K562 (cell line): Measurements from ENCODE around the gene GAPT. TPM values are rescaled to one million over a fixed set of nuclear protein-coding genes. Genes with fewer than 3 reads are reported as not detected.

Source experiments
- ATAC-seq: fragments of 200-7000 bp; cut with Tn5 transposase; 3 replicates; pipeline ENCODE4 v1.9.1; 2020; ENCODE audit warnings: moderate library complexity
- BruUV-seq: library from RNA; stranded (reverse); fragments of 400-500 nt; replicated peaks from 2 replicates; lab custom pipeline; 2021; lab: Mats Ljungman, UMichigan
- CTCF ChIA-PET: fragments of 300-600 bp; formaldehyde crosslinking; extraction: SDS; loops from one replicate; lab custom pipeline; 2021; ENCODE audit warnings: low intra/inter-chr PET ratio; lab: Yijun Ruan, JAX
- POLR2A ChIA-PET: fragments of 300-600, 350-650 bp; sonication (Branson Sonifier 250); formaldehyde crosslinking; extraction: SDS; loops from one replicate; lab custom pipeline; 2021; ENCODE audit warnings: antibody characterized with exemption, inconsistent platforms; lab: Yijun Ruan, JAX
- DNase-seq, 4 experiments: peaks; one replicate each; pipeline versions ENCODE4 v3.0.0 to v3.0.0-alpha.2; 2011 to 2018; ENCODE audit warnings: low spot score in 3 of 4, mixed read lengths in 3 of 4; ENCODE audit errors: extremely low read depth in 1 of 4
- FAIRE-seq: peaks from 2 replicates; lab custom pipeline; 2011; peaks lifted over from hg19 to GRCh38; lab: Jason Lieb, UNC
- H2AFZ ChIP-seq: 2 replicates; pipeline ENCODE4 v1.6.0; 2011; ENCODE audit warnings: low read depth, low read length, control low read depth, inconsistent platforms
- H3K27ac ChIP-seq: fragments of 200-600 bp; 3 replicates; pipeline ENCODE4 v1.8.0; 2011; ENCODE audit warnings: low read depth, mild to moderate bottlenecking, control low read depth, inconsistent platforms, low read length, moderate library complexity, mixed read lengths; ENCODE audit errors: extremely low read depth
- H3K27me3 ChIP-seq, 2 experiments: fragments of 300-600 bp in 1 of 2; 2 replicates in 1 of 2; 3 replicates in 1 of 2; pipeline versions ENCODE4 v1.6.0 to v1.8.0; 2011; ENCODE audit warnings: inconsistent platforms in 2 of 2, low read length in 2 of 2, mild to moderate bottlenecking in 1 of 2, mixed read lengths in 1 of 2, moderate library complexity in 1 of 2; ENCODE audit not compliant: control insufficient read depth in 2 of 2, insufficient read depth in 2 of 2
- H3K36me3 ChIP-seq: fragments of 300-600 bp; 3 replicates; pipeline ENCODE4 v1.8.0; 2011; ENCODE audit warnings: mild to moderate bottlenecking, low read length, inconsistent platforms; ENCODE audit not compliant: control insufficient read depth, insufficient read depth
- H3K4me1 ChIP-seq, 2 experiments: fragments of 200-600 bp in 1 of 2; replicated peaks in 1 of 2; 2 replicates in 1 of 2; 3 replicates in 1 of 2; pipeline versions ENCODE4 v1.5.1 to v1.8.0; 2011; ENCODE audit warnings: inconsistent platforms in 2 of 2, low read length in 2 of 2, mild to moderate bottlenecking in 1 of 2, mixed read lengths in 1 of 2, moderate library complexity in 1 of 2; ENCODE audit not compliant: control insufficient read depth in 2 of 2, insufficient read depth in 2 of 2
- H3K4me2 ChIP-seq: 2 replicates; pipeline ENCODE4 v1.6.1; 2011; ENCODE audit warnings: low read length, control low read depth, inconsistent platforms, mixed read lengths; ENCODE audit not compliant: insufficient read depth
- H3K4me3 ChIP-seq: fragments of 200-600 bp; sonication (generic), shearing (Covaris generic); 2 replicates; pipeline ENCODE4 v1.5.1; 2016; ENCODE audit warnings: control low read depth, inconsistent platforms
- H3K79me2 ChIP-seq: fragments of 200-600 bp; 3 replicates; pipeline ENCODE4 v1.8.0; 2011; ENCODE audit warnings: low read length, inconsistent platforms; ENCODE audit not compliant: control insufficient read depth, insufficient read depth
- H3K9ac ChIP-seq, 2 experiments: 2 replicates each; pipeline versions ENCODE4 v1.6.0 to v1.6.1; 2011; ENCODE audit warnings: low read depth in 2 of 2, low read length in 2 of 2, control low read depth in 1 of 2, inconsistent platforms in 1 of 2, mild to moderate bottlenecking in 1 of 2, mixed read lengths in 1 of 2; ENCODE audit not compliant: insufficient read depth in 1 of 2
- H3K9me1 ChIP-seq: one replicate; pipeline ENCODE4 v1.6.0; 2011; ENCODE audit warnings: inconsistent platforms, mild to moderate bottlenecking, low read length, moderate library complexity; ENCODE audit not compliant: control insufficient read depth, insufficient read depth
- H3K9me3 ChIP-seq: replicated peaks from 2 replicates; pipeline ENCODE4 v1.5.1; 2011; ENCODE audit warnings: low read depth, low read length, inconsistent platforms; ENCODE audit not compliant: control insufficient read depth, insufficient read depth
- H4K20me1 ChIP-seq: replicated peaks from 2 replicates; pipeline ENCODE4 v1.6.1; 2011; ENCODE audit warnings: low read length, inconsistent platforms, mixed read lengths; ENCODE audit not compliant: control insufficient read depth, insufficient read depth
- ARHGAP35 ChIP-seq: fragments of 450-650 bp; IDR thresholded peaks from 2 replicates; pipeline ENCODE4 v1.6.1; 2018; ENCODE audit not compliant: partially characterized antibody
- BCL6 ChIP-seq: fragments of 250-450 bp; sonication (Bioruptor Pico); IDR thresholded peaks from 2 replicates; pipeline ENCODE4 v1.4.0; 2020
- CREBBP ChIP-seq: IDR thresholded peaks from one replicate; pipeline ENCODE4 v1.6.1; 2012; ENCODE audit warnings: low read depth, mild to moderate bottlenecking, control low read depth, inconsistent platforms, low read length
- EGR1 ChIP-seq: fragments of 450-650 bp; conservative IDR thresholded peaks from 2 replicates; pipeline ENCODE4 v1.6.1; 2017; ENCODE audit warnings: mild to moderate bottlenecking
- ELF4 ChIP-seq: fragments of 450-650 bp; formaldehyde crosslinking; IDR thresholded peaks from 2 replicates; pipeline ENCODE4 v1.4.0; 2022; ENCODE audit warnings: missing genetic modification characterization
- NCOA1 ChIP-seq: fragments of 450-650 bp; IDR thresholded peaks from 2 replicates; pipeline ENCODE4 v1.6.1; 2016; ENCODE audit warnings: low read depth
- PHF21A ChIP-seq: fragments of 450-650 bp; IDR thresholded peaks from 2 replicates; pipeline ENCODE4 v1.6.1; 2017; ENCODE audit warnings: low read depth, borderline replicate concordance
- RBM39 ChIP-seq: fragments of 200-400 bp; formaldehyde crosslinking; optimal IDR thresholded peaks from 2 replicates; pipeline ENCODE3; 2018; ENCODE audit warnings: low read depth, low read length
- SAFB ChIP-seq: fragments of 200-400 bp; formaldehyde crosslinking; IDR thresholded peaks from 2 replicates; pipeline ENCODE4 v1.6.1; 2017; ENCODE audit warnings: low read depth, low read length, borderline replicate concordance
- THAP12 ChIP-seq: fragments of 250-450 bp; sonication (Bioruptor Pico); IDR thresholded peaks from 2 replicates; pipeline ENCODE4 v1.9.0; 2021; ENCODE audit warnings: mild to moderate bottlenecking, inconsistent platforms
- ZC3H8 ChIP-seq: fragments of 450-650 bp; IDR thresholded peaks from 2 replicates; pipeline ENCODE4 v1.6.1; 2017
- ZSCAN29 ChIP-seq: fragments of 450-650 bp; IDR thresholded peaks from 2 replicates; pipeline ENCODE4 v1.6.1; 2017
- WGBS: fragments of 100-300 bp; shearing (Covaris generic); methylation state at CpG from one replicate; pipeline ENCODE4 v1.1.6; 2016; ENCODE audit warnings: low coverage, mixed read lengths; ENCODE audit not compliant: insufficient coverage; ENCODE audit errors: missing lambda C conversion rate; 5-methylcytosine and 5-hydroxymethylcytosine counted together
- in situ Hi-C: fragments of 300-500 bp; cut with MboI; formaldehyde crosslinking; loops from 4 replicates; pipeline ENCODE4 v1.15.0; 2018; ENCODE audit warnings: inconsistent platforms, mixed read lengths
- intact Hi-C: fragments of 100-400 bp; cut with micrococcal nuclease; formaldehyde crosslinking; loops from 2 replicates; pipeline ENCODE4 v1.14.2; 2022
- polyA plus RNA-seq, 8 experiments: library from polyadenylated mRNA; depleted of rRNA in 4 of 8; stranded (reverse) in 5 of 8; unstranded in 3 of 8; fragments of >200 nt; fragmentation: Nextera tagmentation in 2 of 8; fragmentation: Illumina TruSeq in 1 of 8; extraction: Ambion mirVana in 2 of 8; extraction: Trizol in 1 of 8; gene quantifications; 2 replicates each; pipeline versions ENCODE4 v1.2.1 to v1.2.3, GENCODE V29; 2011 to 2014; ENCODE audit warnings: inconsistent platforms in 1 of 8, missing spikeins in 1 of 8
- total RNA-seq, 7 experiments: library from RNA; depleted of rRNA in 6 of 7; stranded (reverse); fragments of >200 nt in 6 of 7; fragmentation: Illumina TruSeq in 2 of 7; extraction: Trizol in 2 of 7; gene quantifications; 2 replicates each; pipeline versions ENCODE4 v1.2.1 to v1.2.3, GENCODE V29; 2011 to 2021; ENCODE audit warnings: low replicate concordance in 1 of 7
- TF ChIP-seq, protein P1 (sequence below), 2 experiments: IDR thresholded peaks; 2 replicates each; pipeline ENCODE4 v1.6.1; 2011; ENCODE audit warnings: borderline replicate concordance in 1 of 2, control low read depth in 1 of 2, low read depth in 1 of 2, low read length in 1 of 2, mild to moderate bottlenecking in 1 of 2, mixed read lengths in 1 of 2, moderate library complexity in 1 of 2; ENCODE audit not compliant: insufficient read depth in 1 of 2, insufficient read length in 1 of 2, poor library complexity in 1 of 2, severe bottlenecking in 1 of 2; ENCODE audit errors: extremely low read depth in 1 of 2

Gene GAPT
- total and polyA plus RNA-seq, 9 of the 15 experiments (the other 6 are each of a cell fraction or from before 2014, with no cell fraction given), result not detected

GRCh38 chr5:58450018-58450417, 41.2 kb upstream of the GAPT start:
- TF ChIP-seq RBM39, result no peak
- TF ChIP-seq EGR1, result 0 out of 2 replicates have a peak, but pooled peaks have one; percentile 12
- no peaks in the 10 kb centered on the region for H3K9me3 ChIP-seq
- no peak overlapping the region for H3K27ac ChIP-seq
- in situ Hi-C loops (loop anchor here (25.0 kb wide), 2 partner anchors 663 to 963 kb away; partner anchors contain the start of gene ACTBL2), intact Hi-C loops (no loop called here)
- no peaks in the 10 kb centered on the region for H3K79me2 ChIP-seq
- no peak for ATAC-seq
- H3K27me3 ChIP-seq, result no peaks in the 10 kb centered on the region
- no peak overlapping the region for H3K9ac ChIP-seq
- CTCF ChIA-PET, result no interaction called here
- BruUV-seq, result no TSS peak
- H3K4me1 ChIP-seq, result no peaks in the 10 kb centered on the region
- H4K20me1 ChIP-seq, result no peaks in the 10 kb centered on the region
- 0% methylated on average over 3 of the region's 3 CpGs for WGBS
- POLR2A ChIA-PET, result no interaction called here
- H2AFZ ChIP-seq, result no peak overlapping the region
- H3K4me2 ChIP-seq, result no peak overlapping the region
- no peaks in the 10 kb centered on the region for H3K36me3 ChIP-seq
- no peak for DNase-seq
- no peak for FAIRE-seq
- no peak overlapping the region for H3K4me3 ChIP-seq
- H3K9me1 ChIP-seq, result no peaks in the 10 kb centered on the region

DNA sequence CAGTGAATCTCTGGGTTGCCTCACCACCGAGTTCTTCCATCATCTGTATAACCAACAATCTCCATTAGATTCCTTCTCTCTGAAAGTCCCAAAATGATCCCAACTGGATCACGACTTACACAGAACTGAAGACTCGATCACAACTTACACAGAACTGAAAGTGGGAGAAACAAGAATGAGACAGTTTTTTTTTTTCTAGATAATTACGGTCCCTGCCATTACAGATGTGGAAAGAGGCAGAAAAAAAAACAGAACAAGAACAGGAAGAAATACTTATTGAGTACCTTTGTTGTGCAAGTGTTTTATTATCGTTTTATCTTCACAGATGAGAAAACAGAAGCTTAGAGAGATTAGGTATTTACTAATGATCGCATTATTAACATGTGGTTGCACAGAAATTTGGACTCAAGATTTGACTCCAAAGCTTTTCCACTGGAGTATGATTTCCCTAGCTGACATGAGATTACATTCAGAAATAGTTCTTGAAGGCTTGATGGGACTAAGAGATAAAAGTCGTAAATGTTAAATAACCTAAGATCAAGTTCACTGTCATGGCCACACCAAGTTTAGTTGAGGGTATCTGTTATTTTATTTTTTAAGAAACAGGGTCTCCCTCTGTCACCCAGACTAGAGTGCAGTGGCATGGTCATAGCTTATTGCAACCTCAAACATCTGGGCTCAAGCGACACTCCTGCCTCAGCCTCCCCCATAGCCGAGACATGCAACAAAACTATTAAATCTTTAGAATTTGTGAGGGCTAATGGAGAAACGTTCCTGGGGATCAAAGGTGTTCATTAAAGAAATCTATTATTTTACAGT, 40.2 kb upstream of the GAPT start:
- ChIA-PET CTCF (no interaction called here), POLR2A (no interaction called here)
- ATAC-seq (no peak), FAIRE-seq (no peak), DNase-seq (no peak)
- Histone ChIP-seq H3K4me1 (no peaks in the 10 kb centered on the region), H3K9me3 (no peaks in the 10 kb centered on the region), H3K27me3 (no peaks in the 10 kb centered on the region), H3K27ac (no peak overlapping the region), H4K20me1 (no peaks in the 10 kb centered on the region), H3K9me1 (no peaks in the 10 kb centered on the region), H3K9ac (no peak overlapping the region), H2AFZ (no peak overlapping the region), H3K36me3 (no peaks in the 10 kb centered on the region), H3K4me3 (no peak overlapping the region), H3K4me2 (no peak overlapping the region), H3K79me2 (no peaks in the 10 kb centered on the region)
- intact Hi-C loops, result no loop called here
- in situ Hi-C loops, result loop anchor here (25.0 kb wide), 2 partner anchors 664 to 964 kb away; partner anchors contain the start of gene ACTBL2
- WGBS, result 2% methylated on average over 10 of the region's 10 CpGs
- BruUV-seq, result no TSS peak
- TF ChIP-seq CREBBP, result no peak
- TF ChIP-seq, protein P1, sequence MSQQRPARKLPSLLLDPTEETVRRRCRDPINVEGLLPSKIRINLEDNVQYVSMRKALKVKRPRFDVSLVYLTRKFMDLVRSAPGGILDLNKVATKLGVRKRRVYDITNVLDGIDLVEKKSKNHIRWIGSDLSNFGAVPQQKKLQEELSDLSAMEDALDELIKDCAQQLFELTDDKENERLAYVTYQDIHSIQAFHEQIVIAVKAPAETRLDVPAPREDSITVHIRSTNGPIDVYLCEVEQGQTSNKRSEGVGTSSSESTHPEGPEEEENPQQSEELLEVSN (IDR thresholded peaks at IDR 0.05; ENCODE audit: borderline replicate concordance in 1 of 2, extremely low read depth in 1 of 2, insufficient read depth in 1 of 2, insufficient read length in 1 of 2, low read depth in 1 of 2, low read length in 1 of 2, poor library complexity in 1 of 2, severe bottlenecking in 1 of 2), result no peak
- TF ChIP-seq SAFB, result no peak
- no peak for TF ChIP-seq BCL6 (CRISPR knock-in tag)
- TF ChIP-seq THAP12, result no peak
- no peak for TF ChIP-seq NCOA1
- no peak for TF ChIP-seq ZC3H8
- TF ChIP-seq PHF21A, result no peak
- TF ChIP-seq ELF4 (CRISPR knock-in tag), result no peak
- TF ChIP-seq ZSCAN29, result no peak
- no peak for TF ChIP-seq ARHGAP35
